Left renal cortex interstitium (tissue), 4 donors: ENCODE data around the gene PRKCB. TPM values are rescaled to one million over a fixed set of nuclear protein-coding genes. Genes with fewer than 3 reads are reported as not detected.
"Not testable (repeated sequence)": the region's sequence is repeated elsewhere in the genome, so short reads cannot be mapped to it uniquely, and the experiment has no call there.

Experiments used
- DNase-seq, 4 donors: peaks; one replicate each; pipeline ENCODE4 v3.0.0-alpha.2; 2013; ENCODE audit warnings: low read depth in 4 of 4, low spot score in 2 of 4, missing footprints in 1 of 4
- polyA plus RNA-seq, 4 donors: library from polyadenylated mRNA; unstranded; fragments of 120-200 nt; gene quantifications; one replicate each; pipeline ENCODE4 v1.2.1, GENCODE V29; 2013; ENCODE audit not compliant: insufficient read length in 4 of 4

The PRKCB gene
- polyA plus RNA-seq, 4 donors = 3.8 to 5.1 (median 4.7) TPM

DNA sequence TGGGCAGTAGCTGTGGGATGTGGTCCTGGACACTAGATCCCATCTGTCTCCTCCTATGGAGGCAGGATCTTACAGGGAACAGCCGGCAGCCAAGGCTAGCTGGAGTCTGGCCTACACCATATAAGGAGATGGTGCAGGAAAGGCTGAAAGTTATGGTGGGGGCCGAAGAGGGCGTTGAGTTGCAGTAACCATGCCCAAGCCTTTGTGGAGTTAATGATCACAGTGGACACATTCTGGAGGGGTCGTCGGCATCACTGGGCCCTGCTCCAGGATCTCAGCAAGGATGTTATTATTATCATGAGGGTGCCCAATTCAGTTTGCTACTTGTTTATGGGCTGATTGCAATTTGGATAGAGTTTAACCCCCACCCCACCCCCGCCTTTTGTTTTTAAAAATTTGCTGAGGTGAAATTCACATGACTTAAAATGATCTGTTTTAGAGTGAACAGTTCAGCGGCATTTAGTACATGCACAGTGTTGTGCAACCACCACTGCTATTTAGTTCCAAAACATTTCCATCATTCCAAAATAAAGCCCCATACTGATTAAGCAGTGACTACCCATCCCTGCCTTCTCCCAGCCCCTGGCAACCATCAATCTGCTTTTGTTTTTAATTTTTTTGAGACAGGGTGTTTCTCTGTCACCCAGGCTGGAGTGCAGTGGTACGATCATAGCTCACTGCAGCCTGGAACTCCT lies 236.0 kb downstream of the PRKCB start:
- no peak for DNase-seq

DNA sequence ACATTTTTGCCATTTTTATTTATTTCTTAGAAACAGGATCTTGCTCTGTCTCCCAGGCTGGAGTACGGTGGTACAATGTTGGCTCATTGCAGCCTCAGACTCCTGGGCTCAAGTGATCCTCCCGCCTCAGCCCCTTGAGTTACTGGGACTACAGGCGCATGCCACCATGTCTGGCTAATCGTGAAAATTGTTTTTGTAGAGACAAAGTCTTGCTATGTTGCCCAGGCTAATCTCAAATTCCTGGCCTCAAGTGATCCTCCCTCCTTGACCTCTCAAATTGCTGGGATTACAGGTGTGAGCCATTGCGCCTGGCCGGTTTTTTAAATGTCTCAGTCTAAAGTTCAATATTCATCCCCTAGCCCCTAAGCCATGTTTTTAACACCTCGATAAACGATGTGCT lies 237.5 kb downstream of the PRKCB start:
- DNase-seq = no peak

DNA sequence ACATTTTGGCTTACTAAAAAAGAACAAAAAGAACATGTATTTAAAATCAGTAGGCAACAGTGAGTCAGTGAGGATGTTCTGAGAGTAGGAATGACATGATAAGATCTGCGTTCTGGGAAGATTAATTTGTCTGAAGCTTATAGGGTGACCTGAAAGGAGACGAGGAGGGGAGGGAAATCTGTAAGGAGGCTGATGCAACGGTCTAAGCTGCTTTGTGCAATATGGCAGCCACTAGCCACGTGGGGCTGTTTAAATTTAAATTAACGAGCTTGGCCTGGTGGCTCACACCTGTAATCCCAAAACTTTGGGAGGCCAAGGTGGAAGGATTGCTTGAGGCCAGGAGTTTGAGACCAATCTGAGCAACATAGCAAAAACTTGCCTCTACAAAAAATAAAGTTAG lies 238.8 kb downstream of the PRKCB start:
- DNase-seq = no peak

DNA sequence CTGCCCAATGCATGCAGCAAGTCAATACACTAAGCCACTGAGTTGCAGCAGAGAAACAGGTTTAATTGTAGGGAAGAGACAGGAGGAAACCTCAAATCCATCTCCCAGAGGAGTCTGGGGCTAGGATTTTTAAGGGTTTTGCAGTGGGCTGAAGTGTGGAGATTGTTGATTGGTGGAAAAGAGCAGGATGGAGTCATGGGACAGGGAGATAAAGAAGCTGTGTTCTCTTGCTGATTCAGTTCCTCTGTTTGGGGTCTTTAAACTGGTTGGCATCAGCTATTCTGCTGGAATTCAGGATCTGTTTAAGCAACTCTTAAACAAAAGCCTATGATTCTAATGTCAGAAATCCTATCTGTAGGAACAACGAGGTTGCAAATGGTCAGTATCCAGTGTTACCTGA lies 239.5 kb downstream of the PRKCB start:
- no peak for DNase-seq

DNA sequence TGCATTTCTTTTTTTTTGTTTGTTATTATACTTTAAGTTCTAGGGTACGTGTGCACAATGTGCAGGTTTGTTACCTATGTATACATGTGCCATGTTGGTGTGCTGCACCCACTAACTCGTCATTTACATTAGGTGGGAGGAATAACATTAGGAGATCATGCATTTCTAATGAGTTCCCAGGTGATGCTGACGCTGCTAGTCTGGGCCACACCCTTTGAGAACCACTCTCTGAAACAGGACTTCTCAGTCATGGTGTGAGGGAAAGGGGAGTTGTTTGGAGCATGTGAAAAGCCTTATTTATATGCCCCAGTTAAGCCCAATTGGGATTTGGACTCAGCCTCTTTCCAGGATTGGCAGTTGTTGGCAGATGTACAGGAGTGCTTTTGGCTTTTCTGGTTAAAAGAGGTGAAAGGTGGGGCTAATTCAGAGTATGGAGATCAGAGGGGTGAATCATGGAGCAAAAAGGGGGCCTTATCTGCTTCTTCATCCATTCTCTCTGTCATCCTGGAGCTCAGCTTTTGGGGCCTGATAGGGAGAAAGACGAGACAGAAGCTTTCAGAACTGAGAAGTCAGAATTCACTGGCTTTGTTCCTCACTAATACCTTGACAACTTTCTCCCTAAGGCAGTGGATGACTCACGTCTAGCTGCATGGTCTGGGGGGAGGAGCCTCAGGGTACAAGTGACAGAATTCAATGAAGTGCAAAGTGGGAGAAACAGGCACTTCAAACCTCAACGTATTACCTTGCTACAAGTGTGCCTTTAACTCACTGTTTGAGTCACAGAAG lies 240.3 kb downstream of the PRKCB start:
- DNase-seq = no peak

DNA sequence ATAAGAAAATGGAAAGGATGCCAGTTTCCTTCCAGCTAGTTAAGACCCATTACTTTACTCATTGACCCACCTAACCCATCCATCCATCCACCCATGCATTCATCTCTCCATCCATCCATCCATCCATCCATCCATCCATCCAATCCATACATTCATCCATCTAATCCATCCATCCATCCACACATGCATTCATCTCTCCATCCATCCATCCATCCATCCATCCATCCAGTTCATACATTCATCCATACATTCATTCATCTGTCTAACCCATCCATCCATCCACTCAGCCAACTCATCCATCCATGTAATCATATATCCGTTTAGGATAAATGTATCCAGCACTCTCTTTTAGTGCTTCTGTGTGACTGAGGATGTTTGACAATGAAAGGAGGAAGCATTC lies 241.5 kb downstream of the PRKCB start:
- no peak for DNase-seq

DNA sequence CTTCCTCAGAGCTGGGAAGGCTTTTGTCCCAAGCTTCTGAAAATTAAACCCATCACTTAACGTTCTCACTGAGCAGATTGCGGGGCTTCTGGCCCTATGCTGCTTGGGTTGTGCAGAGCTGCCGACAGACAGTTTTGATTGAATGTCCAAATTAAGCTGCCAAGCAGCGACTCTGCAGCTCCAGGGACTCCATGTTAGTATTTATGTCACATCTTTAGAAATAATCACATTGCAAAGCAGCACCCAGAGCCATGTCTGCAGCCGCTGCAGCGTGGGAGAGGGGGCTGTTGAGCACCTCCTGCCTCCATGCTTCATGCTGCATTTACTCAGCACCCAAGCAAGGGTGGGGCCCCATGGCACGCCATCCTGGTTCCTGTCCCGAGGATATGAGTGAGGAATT lies 242.2 kb downstream of the PRKCB start:
- no peak for DNase-seq

DNA sequence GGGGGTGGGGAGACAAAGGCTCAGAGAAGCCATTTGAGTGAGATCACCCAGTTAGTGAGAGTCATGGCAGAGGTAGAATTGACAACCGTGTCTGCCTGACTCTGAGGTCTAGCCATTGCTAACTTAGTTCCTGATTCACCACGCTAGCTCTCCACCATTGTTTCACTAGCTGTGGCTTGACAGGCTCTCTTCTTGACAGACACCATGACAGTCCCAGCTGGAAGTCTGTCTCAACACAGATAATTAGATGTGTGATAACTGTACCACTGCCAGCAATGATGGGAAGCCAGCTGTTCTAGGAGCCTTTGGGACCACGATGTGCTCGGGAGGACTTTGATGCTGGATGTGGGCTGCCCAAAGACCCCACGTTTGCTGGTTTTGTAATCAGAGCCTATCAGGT lies 249.9 kb downstream of the PRKCB start:
- no peak for DNase-seq

DNA sequence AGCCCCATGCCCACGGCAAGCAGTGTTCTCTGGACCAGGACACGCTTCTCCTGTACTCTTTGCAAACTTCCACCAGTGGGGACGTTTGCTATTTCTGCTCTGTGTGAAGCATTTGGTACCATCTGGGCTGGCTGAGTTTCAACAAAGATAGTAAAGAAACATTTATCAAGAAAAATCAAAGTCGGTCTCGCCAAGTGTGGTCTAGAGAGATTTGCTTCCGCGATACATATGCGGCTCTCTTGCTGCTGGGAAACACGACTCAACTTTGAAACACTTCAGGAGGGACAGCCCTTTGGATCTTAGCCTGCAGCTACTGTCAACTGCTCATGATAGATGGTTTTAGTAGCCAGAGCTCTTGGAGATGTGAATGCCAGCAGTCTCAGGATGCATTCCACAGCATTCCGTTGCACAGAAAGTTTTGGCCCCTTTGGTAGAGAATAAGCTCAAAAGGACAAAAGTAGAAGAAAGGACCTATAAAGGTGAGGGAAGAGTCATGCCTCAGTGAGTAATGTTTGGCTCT lies 252.2 kb downstream of the PRKCB start:
- no peak for DNase-seq

DNA sequence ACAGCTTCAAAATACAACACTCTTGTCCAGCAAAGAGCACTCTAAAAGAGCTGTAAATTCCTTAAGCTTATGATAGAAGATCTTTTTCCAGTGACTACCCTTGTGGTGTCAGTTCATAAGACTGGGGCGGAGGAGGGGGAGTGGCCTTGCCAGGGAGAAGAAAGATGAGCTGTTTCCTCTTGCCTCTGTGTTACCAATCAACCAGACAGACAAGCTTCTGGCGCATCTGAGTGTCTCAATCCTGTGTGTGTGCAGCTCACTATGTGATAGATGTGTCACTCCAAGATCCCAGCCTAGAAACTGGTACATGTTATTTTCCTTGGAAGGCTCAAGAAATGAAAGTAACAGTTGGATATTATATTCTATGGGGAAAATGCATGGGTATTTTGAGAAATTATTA lies 253.0 kb downstream of the PRKCB start:
- no peak for DNase-seq

DNA sequence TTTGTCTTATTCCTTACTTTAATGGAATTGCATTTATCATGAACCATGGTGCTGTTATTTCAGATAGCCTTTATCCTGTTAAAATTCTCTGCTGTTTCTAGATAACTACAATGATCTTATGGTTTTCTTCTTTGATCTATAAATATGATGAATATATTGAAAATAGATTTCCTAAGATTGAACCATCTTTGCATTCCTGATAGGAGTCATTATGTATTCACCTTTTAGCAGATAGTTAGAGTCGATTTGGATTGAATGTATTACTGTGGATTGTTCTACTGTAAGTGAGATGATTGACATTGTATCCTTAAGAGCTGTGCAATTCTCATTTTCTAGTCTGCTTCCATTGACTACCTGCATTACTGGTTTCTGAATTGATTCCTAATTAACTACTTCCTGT lies 255.3 kb downstream of the PRKCB start:
- no peak for DNase-seq

DNA sequence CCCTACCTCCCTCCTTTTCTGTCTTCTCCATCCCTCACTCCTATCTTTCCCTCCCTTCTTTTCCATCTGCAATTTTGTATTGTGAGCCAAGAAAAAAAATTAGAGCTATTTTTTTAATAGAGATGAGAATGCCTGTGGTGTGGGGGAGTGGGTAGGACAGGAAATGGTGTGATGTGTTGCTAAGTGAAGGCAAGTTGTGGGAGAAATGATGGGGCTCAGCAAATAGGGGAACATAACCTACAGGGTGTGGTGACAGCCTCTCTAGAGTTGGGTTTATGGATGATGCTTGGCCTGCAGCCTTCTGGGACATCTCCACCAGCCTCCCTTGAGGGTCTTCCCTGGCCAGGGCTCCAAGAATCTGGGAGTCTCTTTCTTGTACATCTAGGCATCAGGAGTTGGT lies 257.3 kb downstream of the PRKCB start:
- DNase-seq = no peak

DNA sequence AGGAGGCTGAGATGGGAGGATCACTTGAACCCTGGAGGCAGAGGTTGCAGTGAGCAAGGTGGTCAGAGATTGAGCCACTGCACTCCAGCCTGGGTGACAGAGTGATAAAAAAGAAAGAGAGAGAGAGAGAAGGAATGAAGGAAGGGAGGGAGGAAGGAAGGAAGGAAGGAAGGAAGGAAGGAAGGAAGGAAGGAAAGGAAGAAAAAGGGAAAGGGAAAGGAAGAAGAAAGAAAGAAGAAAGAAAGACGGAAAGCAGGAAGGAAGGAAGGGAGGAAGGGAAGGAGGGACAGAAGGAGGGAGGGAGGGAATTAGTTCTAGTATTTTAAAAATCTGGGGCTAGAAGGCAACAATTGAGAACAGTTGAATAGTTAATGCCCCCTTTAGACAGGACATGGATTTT lies 258.9 kb downstream of the PRKCB start:
- DNase-seq = no peak

DNA sequence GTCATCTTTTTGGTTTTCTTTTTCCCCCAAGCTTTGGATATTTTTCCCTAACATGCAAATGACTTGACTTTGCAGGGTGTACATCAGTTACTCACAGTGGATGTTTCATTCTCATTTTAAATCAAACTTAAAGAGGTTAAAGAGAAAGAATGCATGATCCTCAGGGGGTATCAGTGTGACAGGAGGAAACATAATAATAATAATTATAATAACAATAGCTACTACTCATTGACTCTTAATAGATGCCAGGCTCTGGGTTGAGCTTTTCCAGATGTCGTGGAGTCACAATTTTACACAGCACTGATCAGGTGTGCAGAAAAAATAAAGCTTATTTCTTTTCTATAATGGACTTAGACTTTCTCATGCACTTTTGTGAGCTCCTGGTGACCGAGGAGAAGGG lies 263.1 kb downstream of the PRKCB start:
- DNase-seq = no peak

DNA sequence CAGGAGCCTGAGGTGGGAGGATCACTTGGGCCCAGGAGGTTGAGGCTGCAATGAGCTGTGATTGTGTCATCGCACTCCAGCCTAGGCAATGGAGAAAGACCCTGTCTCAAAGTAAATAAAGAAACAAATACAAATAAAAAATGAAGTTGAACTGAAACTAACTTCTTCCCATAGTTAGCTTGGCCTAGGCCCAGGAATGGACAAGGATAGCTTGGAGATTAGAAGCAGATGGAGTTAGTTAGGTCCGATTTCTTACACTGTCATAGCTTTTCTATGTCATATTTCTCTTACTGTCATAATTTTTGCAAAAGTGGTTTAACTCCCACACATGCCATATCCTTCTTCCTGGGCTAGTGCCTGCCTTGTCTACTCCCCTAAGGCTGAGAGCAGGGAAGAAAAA lies 265.6 kb downstream of the PRKCB start:
- DNase-seq = no peak

DNA sequence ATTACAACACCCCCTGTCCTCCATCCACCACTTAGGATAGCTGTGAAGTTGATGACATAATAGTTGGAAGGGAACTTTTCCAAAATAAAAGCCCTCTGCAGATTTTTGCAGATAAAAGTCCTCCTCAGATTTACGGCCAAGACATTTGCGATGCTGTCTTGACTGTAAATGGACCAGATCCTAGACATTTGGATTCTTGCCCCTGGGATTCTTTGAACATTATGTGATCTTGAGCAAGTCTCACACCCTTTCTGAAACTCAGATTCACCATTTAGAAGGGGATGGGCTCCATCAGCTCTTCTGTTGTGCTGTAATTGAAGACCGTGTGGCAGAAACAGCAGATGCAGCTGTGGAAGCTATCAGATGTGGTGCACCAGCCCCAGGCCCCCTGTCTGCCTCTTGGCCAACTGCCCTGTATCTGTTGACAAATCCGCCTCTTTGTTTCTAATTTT lies 266.5 kb downstream of the PRKCB start:
- peak in 2 of 4 donors; percentile 1 to 4 for DNase-seq

DNA sequence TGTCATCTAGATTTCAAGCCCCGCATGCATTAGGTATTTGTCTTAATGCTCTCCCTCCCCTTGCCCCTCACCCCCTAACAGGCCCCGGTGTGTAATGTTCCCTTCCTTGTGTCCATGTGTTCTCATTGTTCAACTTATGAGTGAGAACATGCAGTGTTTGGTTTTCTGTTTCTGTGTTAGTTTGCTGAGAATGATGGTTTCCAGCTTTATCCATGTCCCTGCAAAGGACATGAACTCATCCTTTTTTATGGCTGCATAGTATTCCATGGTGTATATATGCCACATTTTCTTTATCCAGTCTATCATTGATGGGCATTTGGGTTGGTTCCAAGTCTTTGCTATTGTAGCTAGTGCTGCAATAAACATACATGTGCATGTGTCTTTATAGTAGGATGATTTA lies 269.7 kb downstream of the PRKCB start:
- DNase-seq = not testable (repeated sequence)

DNA sequence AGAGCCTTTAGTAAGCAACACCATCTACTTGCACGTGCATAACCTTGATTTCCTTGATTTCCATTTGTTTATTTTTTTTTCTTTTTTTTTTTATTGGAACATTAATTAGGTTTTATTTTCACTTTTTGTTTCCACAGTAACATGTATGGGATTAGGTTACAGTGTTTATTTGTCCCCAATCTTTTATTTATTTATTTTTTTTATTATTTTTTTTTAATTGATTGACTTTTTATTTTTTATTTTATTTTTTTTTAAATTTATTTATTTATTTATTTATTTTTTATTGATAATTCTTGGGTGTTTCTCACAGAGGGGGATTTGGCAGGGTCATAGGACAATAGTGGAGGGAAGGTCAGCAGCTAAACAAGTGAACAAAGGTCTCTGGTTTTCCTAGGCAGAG lies 272.3 kb downstream of the PRKCB start:
- DNase-seq = not testable (repeated sequence)

DNA sequence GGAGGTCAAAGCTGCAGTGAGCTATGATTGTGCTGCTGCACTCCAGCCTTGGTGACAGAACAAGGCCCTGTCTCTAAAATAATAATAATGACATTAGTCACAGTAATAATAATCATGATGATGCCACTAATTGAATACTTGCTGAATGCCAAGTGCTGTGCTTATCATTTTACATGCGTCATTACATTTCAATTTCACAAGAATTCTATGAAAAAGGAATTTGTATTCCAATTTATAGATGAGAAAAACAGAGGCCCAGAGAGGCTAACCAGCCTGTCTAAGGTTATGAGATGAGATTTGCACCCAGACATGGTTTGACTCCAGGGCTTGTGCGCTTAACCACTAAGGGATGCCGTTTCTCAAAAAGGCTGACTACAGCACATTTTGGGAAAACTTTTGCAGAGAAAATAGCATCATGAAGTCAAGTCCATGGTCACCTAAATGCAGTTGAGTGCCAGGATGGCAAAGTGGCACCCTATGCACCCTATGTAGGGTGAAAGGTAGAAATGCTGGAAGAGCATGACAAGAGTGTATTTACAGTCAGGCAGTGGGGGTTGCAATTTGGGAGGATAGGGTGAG lies 276.0 kb downstream of the PRKCB start:
- no peak for DNase-seq

DNA sequence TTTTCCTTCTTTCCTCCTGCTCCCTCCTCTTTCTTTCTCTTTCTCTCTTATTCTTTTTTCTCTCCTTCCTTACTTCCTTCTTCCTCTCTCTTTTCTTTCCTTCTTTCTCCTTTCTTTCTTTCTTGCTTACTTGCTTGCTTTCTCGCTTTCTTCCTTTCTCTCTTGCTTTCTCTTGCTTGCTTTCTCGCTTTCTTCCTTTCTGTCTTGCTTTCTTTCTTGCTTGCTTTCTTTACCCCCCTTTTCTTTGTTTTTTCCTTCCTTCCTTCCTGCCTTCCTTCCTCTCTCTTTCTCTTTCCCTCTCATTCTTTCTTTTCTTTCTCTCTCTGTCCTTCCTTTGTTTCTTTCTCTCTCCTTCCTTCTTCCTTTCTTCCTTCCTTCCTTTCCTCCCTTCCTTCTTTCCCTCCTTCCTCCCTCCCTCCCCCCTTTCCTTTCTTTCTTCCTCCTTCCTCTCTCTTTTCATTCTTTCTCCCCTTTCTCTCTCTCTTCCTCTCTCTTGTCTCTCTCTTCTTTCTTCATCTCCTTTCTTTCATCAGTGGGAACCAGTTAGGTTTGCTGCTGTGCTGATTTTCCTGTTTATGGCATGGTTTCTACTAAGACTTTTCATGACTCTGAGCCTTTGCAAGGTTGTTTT lies 277.4 kb downstream of the PRKCB start:
- DNase-seq = no peak

DNA sequence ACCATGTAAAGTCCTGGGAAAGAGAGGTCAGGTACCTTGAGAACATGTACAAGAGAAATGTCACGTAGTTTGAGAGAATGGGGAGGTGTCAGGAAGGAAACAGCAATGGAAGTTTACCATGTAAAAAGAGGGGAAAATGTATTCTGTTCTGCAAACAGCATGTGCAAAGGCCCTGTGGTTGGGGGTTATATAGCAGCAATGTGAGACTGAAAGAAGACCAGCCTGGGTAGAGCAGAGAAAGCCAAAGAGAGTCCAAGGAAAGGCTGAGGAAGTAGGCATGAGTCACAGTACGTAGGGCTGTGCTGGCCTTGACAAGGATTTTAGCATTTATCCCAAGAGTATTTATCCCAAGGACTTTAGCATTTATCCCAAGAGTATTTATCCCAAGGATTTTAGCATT lies 279.1 kb downstream of the PRKCB start:
- DNase-seq = no peak
